T-helper 2 cell treated with Interferon-gamma antibody and Interleukin-4, amounts not matched to agents 5 μg/mL and 100 μg/mL, for 36 hours (primary cell): Measurements from ENCODE around the gene CLIP4.

Experiments used
- DNase-seq: peaks from one replicate; pipeline ENCODE4 v3.0.0; 2021; ENCODE audit warnings: low spot score
- H3K27ac Mint-ChIP-seq: one replicate; pipeline ENCODE4 v1.8.0; 2021; ENCODE audit warnings: mild to moderate bottlenecking, mixed read lengths
- H3K27me3 Mint-ChIP-seq: one replicate; pipeline ENCODE4 v1.8.0; 2021; ENCODE audit warnings: low read depth, mixed read lengths
- H3K36me3 Mint-ChIP-seq: one replicate; pipeline ENCODE4 v1.8.0; 2021; ENCODE audit warnings: low read depth, mixed read lengths
- H3K4me1 Mint-ChIP-seq: one replicate; pipeline ENCODE4 v1.8.0; 2021; ENCODE audit warnings: low read depth, mixed read lengths
- H3K4me3 Mint-ChIP-seq: one replicate; pipeline ENCODE4 v1.8.0; 2022; ENCODE audit warnings: mild to moderate bottlenecking, moderate library complexity, mixed read lengths
- H3K9me3 Mint-ChIP-seq: one replicate; pipeline ENCODE4 v1.8.0; 2021; ENCODE audit warnings: mixed read lengths

CLIP4 gene

GRCh38 chr2:29218550-29219125 is 103.4 kb downstream of the CLIP4 start:
- H3K27ac Mint-ChIP-seq = no peak overlapping the region
- no peaks in the 10 kb centered on the region for H3K27me3 Mint-ChIP-seq
- no peaks in the 10 kb centered on the region for H3K36me3 Mint-ChIP-seq
- no peaks in the 10 kb centered on the region for H3K4me1 Mint-ChIP-seq
- H3K4me3 Mint-ChIP-seq = no peak overlapping the region
- no peak for DNase-seq
- no peaks in the 10 kb centered on the region for H3K9me3 Mint-ChIP-seq

- Mint-ChIP-seq H3K27me3 (no peaks in the 10 kb centered on the region), H3K27ac (no peak overlapping the region), H3K4me1 (no peaks in the 10 kb centered on the region), H3K36me3 (no peaks in the 10 kb centered on the region), H3K4me3 (no peak overlapping the region), H3K9me3 (no peaks in the 10 kb centered on the region)
- DNase-seq = no peak
These were observed 104.2 kb downstream of the CLIP4 start for GRCh38 chr2:29219374-29219773.

- Mint-ChIP-seq H3K27me3 (no peaks in the 10 kb centered on the region), H3K4me1 (no peaks in the 10 kb centered on the region), H3K9me3 (no peaks in the 10 kb centered on the region), H3K27ac (no peak overlapping the region), H3K4me3 (no peak overlapping the region), H3K36me3 (no peaks in the 10 kb centered on the region)
- DNase-seq = no peak
These were observed 105.5 kb downstream of the CLIP4 start for GRCh38 chr2:29220506-29221270.

GRCh38 chr2:29222381-29223179 is 107.4 kb downstream of the CLIP4 start:
- H3K27me3 Mint-ChIP-seq = no peaks in the 10 kb centered on the region
- no peak overlapping the region for H3K4me3 Mint-ChIP-seq
- H3K36me3 Mint-ChIP-seq = no peaks in the 10 kb centered on the region
- H3K4me1 Mint-ChIP-seq = no peaks in the 10 kb centered on the region
- H3K27ac Mint-ChIP-seq = no peak overlapping the region
- H3K9me3 Mint-ChIP-seq = no peaks in the 10 kb centered on the region
- no peak for DNase-seq

GRCh38 chr2:29223257-29223656 is 108.0 kb downstream of the CLIP4 start:
- no peaks in the 10 kb centered on the region for H3K9me3 Mint-ChIP-seq

GRCh38 chr2:29223851-29224692 is 108.9 kb downstream of the CLIP4 start:
- Mint-ChIP-seq H3K27me3 (no peaks in the 10 kb centered on the region), H3K9me3 (no peaks in the 10 kb centered on the region), H3K36me3 (no peaks in the 10 kb centered on the region), H3K27ac (no peak overlapping the region), H3K4me1 (no peaks in the 10 kb centered on the region), H3K4me3 (no peak overlapping the region)
- no peak for DNase-seq

More at GRCh38 chr2:29223257-29223656, 108.0 kb downstream of the CLIP4 start:
- H3K27me3 Mint-ChIP-seq = no peaks in the 10 kb centered on the region
- H3K4me3 Mint-ChIP-seq = no peak overlapping the region
- no peaks in the 10 kb centered on the region for H3K36me3 Mint-ChIP-seq
- H3K27ac Mint-ChIP-seq = no peak overlapping the region
- DNase-seq = no peak
- H3K4me1 Mint-ChIP-seq = no peaks in the 10 kb centered on the region

- no peak for DNase-seq
- no peaks in the 10 kb centered on the region for H3K27me3 Mint-ChIP-seq
- H3K27ac Mint-ChIP-seq = no peak overlapping the region
- H3K36me3 Mint-ChIP-seq = no peaks in the 10 kb centered on the region
- H3K9me3 Mint-ChIP-seq = no peaks in the 10 kb centered on the region
- H3K4me3 Mint-ChIP-seq = no peak overlapping the region
- no peaks in the 10 kb centered on the region for H3K4me1 Mint-ChIP-seq
These were observed 109.7 kb downstream of the CLIP4 start for GRCh38 chr2:29224693-29225551.

- no peak overlapping the region for H3K4me3 Mint-ChIP-seq
- no peaks in the 10 kb centered on the region for H3K4me1 Mint-ChIP-seq
- H3K36me3 Mint-ChIP-seq = no peaks in the 10 kb centered on the region
- no peaks in the 10 kb centered on the region for H3K9me3 Mint-ChIP-seq
- no peak overlapping the region for H3K27ac Mint-ChIP-seq
- no peak for DNase-seq
- no peaks in the 10 kb centered on the region for H3K27me3 Mint-ChIP-seq
These were observed 110.6 kb downstream of the CLIP4 start for GRCh38 chr2:29225814-29226213.

GRCh38 chr2:29226375-29226774 is 111.2 kb downstream of the CLIP4 start:
- Mint-ChIP-seq H3K9me3 (no peaks in the 10 kb centered on the region), H3K27me3 (no peaks in the 10 kb centered on the region), H3K4me3 (no peak overlapping the region), H3K4me1 (no peaks in the 10 kb centered on the region), H3K27ac (no peak overlapping the region), H3K36me3 (no peaks in the 10 kb centered on the region)
- no peak for DNase-seq

- no peaks in the 10 kb centered on the region for H3K4me1 Mint-ChIP-seq
- H3K4me3 Mint-ChIP-seq = no peak overlapping the region
- no peak overlapping the region for H3K27ac Mint-ChIP-seq
- DNase-seq = no peak
- no peaks in the 10 kb centered on the region for H3K9me3 Mint-ChIP-seq
- no peaks in the 10 kb centered on the region for H3K36me3 Mint-ChIP-seq
- H3K27me3 Mint-ChIP-seq = no peaks in the 10 kb centered on the region
These were observed 111.6 kb downstream of the CLIP4 start for GRCh38 chr2:29226808-29227207.

GRCh38 chr2:29227935-29228675 is 112.9 kb downstream of the CLIP4 start:
- no peaks in the 10 kb centered on the region for H3K27me3 Mint-ChIP-seq
- H3K9me3 Mint-ChIP-seq = no peaks in the 10 kb centered on the region
- no peaks in the 10 kb centered on the region for H3K4me1 Mint-ChIP-seq
- no peak for DNase-seq
- no peak overlapping the region for H3K27ac Mint-ChIP-seq
- no peaks in the 10 kb centered on the region for H3K36me3 Mint-ChIP-seq
- no peak overlapping the region for H3K4me3 Mint-ChIP-seq

- no peak for DNase-seq
- Mint-ChIP-seq H3K4me3 (no peak overlapping the region), H3K36me3 (no peaks in the 10 kb centered on the region), H3K4me1 (no peaks in the 10 kb centered on the region), H3K9me3 (no peaks in the 10 kb centered on the region), H3K27ac (no peak overlapping the region), H3K27me3 (no peaks in the 10 kb centered on the region)
These were observed 113.7 kb downstream of the CLIP4 start for GRCh38 chr2:29228947-29229346.
